HepG2 (cell line): Measurements from ENCODE around the gene CEP250. TPM values are rescaled to one million over a fixed set of nuclear protein-coding genes. Genes with fewer than 3 reads are reported as not detected.

Experiments
- ATAC-seq: fragments of 200-7000 bp; cut with Tn5 transposase; 3 replicates; pipeline ENCODE4 v1.9.1; 2020; ENCODE audit warnings: mild to moderate bottlenecking, moderate library complexity
- BruUV-seq: library from RNA; stranded (reverse); fragments of 400-500 nt; replicated peaks from 2 replicates; lab custom pipeline; 2021; lab: Mats Ljungman, UMichigan
- CTCF ChIA-PET: fragments of 300-600 bp; formaldehyde crosslinking; extraction: SDS; loops from one replicate; lab custom pipeline; 2021; ENCODE audit warnings: low total read pairs, inconsistent platforms, low intra/inter-chr PET ratio; lab: Yijun Ruan, JAX
- POLR2A ChIA-PET: fragments of 350-600 bp; sonication (Branson Sonifier 250); formaldehyde crosslinking; loops from one replicate; lab custom pipeline; 2020; ENCODE audit warnings: antibody characterized with exemption, inconsistent platforms; lab: Yijun Ruan, JAX
- DNase-seq: peaks from one replicate; pipeline ENCODE4 v3.0.0-alpha.2; 2015; ENCODE audit warnings: low spot score
- FAIRE-seq: peaks from 3 replicates; lab custom pipeline; 2011; peaks lifted over from hg19 to GRCh38; lab: Jason Lieb, UNC
- H2AFZ ChIP-seq: one replicate; pipeline ENCODE4 v1.6.1; 2011; ENCODE audit warnings: low read length, inconsistent platforms
- H3K27ac ChIP-seq: fragments of 300-600 bp; 3 replicates; pipeline ENCODE4 v1.8.0; 2011; ENCODE audit warnings: mixed run types, mild to moderate bottlenecking, mixed read lengths, low read length, inconsistent platforms; ENCODE audit not compliant: insufficient read depth; ENCODE audit errors: extremely low read length
- H3K27me3 ChIP-seq, 2 experiments: fragments of 200-600 bp in 1 of 2; 2 replicates in 1 of 2; 3 replicates in 1 of 2; pipeline versions ENCODE4 v1.6.0 to v1.8.0; 2011; ENCODE audit warnings: low read length in 2 of 2, mild to moderate bottlenecking in 2 of 2, moderate library complexity in 2 of 2, inconsistent platforms in 1 of 2; ENCODE audit not compliant: insufficient read depth in 2 of 2, control insufficient read depth in 1 of 2
- H3K36me3 ChIP-seq, 2 experiments: fragments of 200-600 bp in 1 of 2; replicated peaks in 1 of 2; 2 replicates in 1 of 2; 3 replicates in 1 of 2; pipeline versions ENCODE4 v1.5.1 to v1.8.0; 2011; ENCODE audit warnings: low read length in 2 of 2, inconsistent platforms in 1 of 2; ENCODE audit not compliant: insufficient read depth in 2 of 2, control insufficient read depth in 1 of 2
- H3K4me1 ChIP-seq: 2 replicates; pipeline ENCODE4 v1.5.1; 2012; ENCODE audit warnings: low read length, inconsistent platforms; ENCODE audit not compliant: insufficient read depth
- H3K4me2 ChIP-seq: 2 replicates; pipeline ENCODE4 v1.6.0; 2011; ENCODE audit warnings: low read depth, low read length, inconsistent platforms
- H3K4me3 ChIP-seq, 3 experiments: fragments of 200-600 bp in 1 of 3; sonication (generic), shearing (Covaris generic) in 1 of 3; replicated peaks in 1 of 3; 2 replicates each; pipeline ENCODE4 v1.5.1; 2011 to 2016; ENCODE audit warnings: low read length in 3 of 3, inconsistent platforms in 2 of 3, low read depth in 2 of 3, mild to moderate bottlenecking in 2 of 3, control low read depth in 1 of 3, mixed read lengths in 1 of 3; ENCODE audit not compliant: insufficient read depth in 1 of 3
- H3K79me2 ChIP-seq: one replicate; pipeline ENCODE4 v1.6.1; 2011; ENCODE audit warnings: low read length, inconsistent platforms; ENCODE audit not compliant: insufficient read depth
- H3K9ac ChIP-seq: 2 replicates; pipeline ENCODE4 v1.6.0; 2011; ENCODE audit warnings: mild to moderate bottlenecking, low read depth, low read length, inconsistent platforms; ENCODE audit not compliant: insufficient read depth
- H3K9me3 ChIP-seq: 2 replicates; pipeline ENCODE4 v1.5.1; 2012; ENCODE audit warnings: mild to moderate bottlenecking, low read length
- H4K20me1 ChIP-seq: 2 replicates; pipeline ENCODE4 v1.6.0; 2011; ENCODE audit warnings: inconsistent platforms, mild to moderate bottlenecking, low read length, moderate library complexity; ENCODE audit not compliant: insufficient read depth
- ZKSCAN1 ChIP-seq: fragments of 150-350 bp; IDR thresholded peaks from 2 replicates; pipeline ENCODE4 v1.6.1; 2014; ENCODE audit warnings: low read length
- ZNF713 ChIP-seq: sonication (generic); formaldehyde crosslinking; IDR thresholded peaks from 2 replicates; pipeline ENCODE4 v1.4.0; 2020; ENCODE audit warnings: mild to moderate bottlenecking, missing genetic modification reagents
- WGBS: methylation state at CpG from one replicate; pipeline ENCODE4 v1.1.6; 2017; ENCODE audit warnings: low lambda C conversion rate; 5-methylcytosine and 5-hydroxymethylcytosine counted together
- in situ Hi-C: cut with HindIII; loops from 2 replicates; pipeline ENCODE4 v1.10.0; 2017; ENCODE audit warnings: low pct_unique_long_range_greater_than_20kb; ENCODE audit not compliant: extremely low pct_ligation_motif_present
- intact Hi-C: fragments of 100-400 bp; cut with micrococcal nuclease; formaldehyde crosslinking; loops from one replicate; pipeline ENCODE4 v1.10.0; 2022; ENCODE audit not compliant: unreplicated experiment
- polyA plus RNA-seq, 8 experiments: library from polyadenylated mRNA; depleted of rRNA in 3 of 8; stranded (reverse) in 7 of 8; unstranded in 1 of 8; fragments of >200 nt; fragmentation: Illumina TruSeq in 4 of 8; extraction: Trizol in 4 of 8; gene quantifications; 2 replicates each; pipeline versions ENCODE4 v1.2.1 to v1.2.3, GENCODE V29; 2011 to 2016; ENCODE audit warnings: low read depth in 4 of 8, missing spikeins in 1 of 8, mixed read lengths in 1 of 8; ENCODE audit not compliant: insufficient read depth in 1 of 8
- total RNA-seq, 5 experiments: library from RNA; depleted of rRNA; stranded (reverse); fragments of >200 nt; fragmentation: Illumina TruSeq; extraction: Trizol; gene quantifications; 2 replicates each; pipeline ENCODE4 v1.2.3, GENCODE V29; 2016; ENCODE audit warnings: low read depth in 1 of 5
- TF ChIP-seq, protein P1 (sequence below): sonication (generic); formaldehyde crosslinking; IDR thresholded peaks from 2 replicates; pipeline ENCODE4 v1.4.0; 2020; ENCODE audit warnings: missing genetic modification reagents

Gene CEP250
- total and polyA plus RNA-seq, 2 of the 13 experiments (the other 11 are each of a cell fraction or from before 2014, with no cell fraction given), result 28.8 to 55.3 TPM

DNA sequence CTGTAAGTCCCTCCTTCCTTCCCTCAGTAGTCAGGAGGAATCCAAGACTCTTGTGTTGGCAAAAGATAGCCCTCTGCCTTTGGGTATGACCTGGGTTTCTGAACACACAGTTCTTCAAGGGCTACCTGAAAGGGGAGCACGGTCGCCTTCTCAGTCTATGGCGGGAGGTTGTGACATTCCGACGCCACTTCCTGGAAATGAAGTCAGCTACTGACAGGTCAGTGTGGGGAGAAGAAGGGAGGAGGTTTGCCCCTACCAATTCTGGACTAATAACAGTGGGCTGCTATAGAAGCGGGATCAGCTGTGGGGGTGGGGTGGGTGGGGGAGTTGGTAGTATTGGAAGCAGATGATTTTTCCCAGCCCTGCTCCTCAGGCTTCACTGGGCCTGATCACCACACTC, 11.5 kb downstream of the CEP250 start:
- CTCF ChIA-PET, result no interaction called here
- BruUV-seq, result no TSS peak
- no peaks in the 10 kb centered on the region for H3K27me3 ChIP-seq
- DNase-seq (no peak), FAIRE-seq (no peak), ATAC-seq (no peak)
- peak overlapping the region; percentile 66; the same call in 1 of the 2 replicates for H3K4me2 ChIP-seq
- peaks cover 51% of the 10 kb centered on the region for H3K4me1 ChIP-seq
- H3K36me3 ChIP-seq, result peaks cover 29 to 71% of the 10 kb centered on the region in 2 experiments
- peak overlapping the region; percentile 80 for H3K27ac ChIP-seq
- 97% methylated on average over 6 of the region's 6 CpGs for WGBS
- H3K9me3 ChIP-seq, result no peaks in the 10 kb centered on the region
- TF ChIP-seq ZKSCAN1 (no peak), ZNF713 (CRISPR knock-in tag) (peak; percentile 56; the same call in 1 of the 2 replicates)
- TF ChIP-seq, protein P1, sequence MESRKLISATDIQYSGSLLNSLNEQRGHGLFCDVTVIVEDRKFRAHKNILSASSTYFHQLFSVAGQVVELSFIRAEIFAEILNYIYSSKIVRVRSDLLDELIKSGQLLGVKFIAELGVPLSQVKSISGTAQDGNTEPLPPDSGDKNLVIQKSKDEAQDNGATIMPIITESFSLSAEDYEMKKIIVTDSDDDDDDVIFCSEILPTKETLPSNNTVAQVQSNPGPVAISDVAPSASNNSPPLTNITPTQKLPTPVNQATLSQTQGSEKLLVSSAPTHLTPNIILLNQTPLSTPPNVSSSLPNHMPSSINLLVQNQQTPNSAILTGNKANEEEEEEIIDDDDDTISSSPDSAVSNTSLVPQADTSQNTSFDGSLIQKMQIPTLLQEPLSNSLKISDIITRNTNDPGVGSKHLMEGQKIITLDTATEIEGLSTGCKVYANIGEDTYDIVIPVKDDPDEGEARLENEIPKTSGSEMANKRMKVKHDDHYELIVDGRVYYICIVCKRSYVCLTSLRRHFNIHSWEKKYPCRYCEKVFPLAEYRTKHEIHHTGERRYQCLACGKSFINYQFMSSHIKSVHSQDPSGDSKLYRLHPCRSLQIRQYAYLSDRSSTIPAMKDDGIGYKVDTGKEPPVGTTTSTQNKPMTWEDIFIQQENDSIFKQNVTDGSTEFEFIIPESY (CRISPR knock-in tag), result peak; percentile 89; the same call in 1 of the 2 replicates
- intact Hi-C loops, result loop anchor here (5.0 to 10.0 kb wide), 2 partner anchors 75 to 228 kb away; partner anchors contain the start of genes ERGIC3, NFS1 and ROMO1
- H2AFZ ChIP-seq, result no peak overlapping the region
- in situ Hi-C loops, result no loop called here
- no peaks in the 10 kb centered on the region for H3K79me2 ChIP-seq
- peaks cover 4% of the 10 kb centered on the region; the same call in 1 of the 2 replicates for H4K20me1 ChIP-seq
- POLR2A ChIA-PET, result interaction anchor here (0.6 to 9.1 kb wide), 10 partner anchors 8 to 275 kb away, joined by 3 to 151 read pairs (median 20); partner anchors contain the start of genes CEP250, ERGIC3, NFS1 and RBM39
- H3K9ac ChIP-seq, result no peak overlapping the region
- no peak overlapping the region for H3K4me3 ChIP-seq
